NCI-H146 (cell line): Measurements from ENCODE around the gene OTUD1.

Source experiments
- DNase-seq: peaks from one replicate; lab custom pipeline; 2025; lab: John Stamatoyannopoulos, UW

Gene OTUD1

GRCh38 chr10:23467548-23467947 lies 28.7 kb downstream of the OTUD1 start:
- no peak for DNase-seq

- DNase-seq = no peak
Measured at GRCh38 chr10:23469596-23470237, 30.8 kb downstream of the OTUD1 start.

GRCh38 chr10:23472181-23472580 lies 33.3 kb downstream of the OTUD1 start:
- DNase-seq = no peak

GRCh38 chr10:23474081-23474480 lies 35.2 kb downstream of the OTUD1 start:
- no peak for DNase-seq

GRCh38 chr10:23474626-23475025 lies 35.8 kb downstream of the OTUD1 start:
- DNase-seq = no peak

GRCh38 chr10:23478570-23478969 lies 39.7 kb downstream of the OTUD1 start:
- DNase-seq = no peak

- DNase-seq = no peak
Measured at GRCh38 chr10:23479798-23480473, 41.1 kb downstream of the OTUD1 start.

- no peak for DNase-seq
Measured at GRCh38 chr10:23481363-23481961, 42.6 kb downstream of the OTUD1 start.

GRCh38 chr10:23490115-23490514 lies 51.2 kb downstream of the OTUD1 start:
- DNase-seq = no peak
